Right forelimb (tissue), 1 donor: ENCODE results near the gene JADE2.
A peak's percentile ranks its signal among the peaks of the same experiment; 100 is the strongest.

Experiments used
- DNase-seq: peaks from one replicate; pipeline ENCODE4 v3.0.0-alpha.2; 2018

Gene JADE2

DNA sequence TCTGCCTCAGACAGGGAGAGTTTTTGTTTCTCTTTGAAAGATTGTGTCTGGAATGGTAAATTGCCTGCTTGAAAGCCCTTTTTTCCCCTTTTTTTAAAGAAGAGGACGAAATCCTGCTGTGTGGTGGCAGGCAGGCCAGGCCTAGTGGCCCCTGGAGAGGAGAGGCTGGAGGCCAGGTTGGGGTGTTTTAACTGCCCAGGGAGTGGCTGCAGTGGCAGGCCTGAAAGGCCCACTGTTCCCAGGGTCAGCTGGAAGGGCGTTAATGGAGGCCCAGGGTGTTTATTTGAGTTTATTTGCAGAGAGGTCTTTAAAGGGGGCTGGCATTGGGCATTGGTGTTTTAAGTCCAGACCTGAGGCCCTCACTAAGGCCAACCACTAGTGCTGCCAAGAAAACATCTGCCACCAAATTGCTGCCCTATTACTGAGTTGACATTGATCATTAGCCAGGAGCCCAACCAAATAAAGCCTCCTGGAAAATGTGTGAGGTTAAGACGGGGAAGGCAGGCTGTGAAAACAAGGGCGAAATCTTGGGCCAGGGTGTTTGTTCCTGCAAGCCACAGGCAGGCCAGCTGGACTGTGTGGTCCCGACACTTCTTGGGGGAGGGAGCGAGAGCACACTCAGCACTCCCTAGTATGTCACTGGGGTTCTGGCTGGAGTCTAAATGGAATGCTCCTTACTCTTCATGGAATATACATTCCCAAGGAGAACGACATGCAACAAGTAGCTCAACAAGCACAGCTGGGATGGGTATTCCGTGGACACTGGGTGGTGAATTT lies 5.0 kb downstream of the JADE2 start:
- DNase-seq = no peak

DNA sequence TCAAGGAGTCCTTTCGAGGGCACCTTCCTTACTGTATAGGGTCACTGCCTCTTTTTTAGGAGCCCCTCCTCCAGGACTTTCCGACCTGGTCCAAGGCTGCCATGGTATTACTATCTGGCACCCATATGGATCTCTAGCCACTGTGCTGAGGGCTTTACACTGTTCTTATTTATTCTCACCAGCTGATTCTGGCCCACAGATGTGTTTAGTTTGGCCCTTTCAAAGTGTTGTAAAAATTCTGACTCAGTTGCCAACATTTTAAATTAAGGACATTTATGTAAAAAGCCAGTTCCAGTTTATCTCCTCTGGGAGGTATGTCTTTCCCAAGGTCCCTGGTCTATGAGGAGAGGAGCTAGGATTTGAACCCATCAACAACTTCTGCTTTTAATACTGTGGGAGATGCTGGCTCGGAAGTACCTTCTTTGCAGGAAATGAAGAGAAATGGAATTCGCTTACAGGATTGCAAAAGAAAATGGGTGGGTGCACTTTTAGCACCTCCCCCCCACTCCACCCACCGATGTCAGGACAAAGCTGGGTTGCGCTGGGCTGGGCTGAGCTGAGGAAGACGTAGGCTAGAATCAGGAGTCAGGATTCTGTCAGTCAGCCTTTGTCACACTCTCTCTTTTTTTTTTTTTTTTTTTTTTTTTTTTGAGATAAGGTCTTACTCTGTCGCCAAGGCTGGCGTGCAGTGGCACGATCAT lies 7.8 kb downstream of the JADE2 start:
- no peak for DNase-seq

DNA sequence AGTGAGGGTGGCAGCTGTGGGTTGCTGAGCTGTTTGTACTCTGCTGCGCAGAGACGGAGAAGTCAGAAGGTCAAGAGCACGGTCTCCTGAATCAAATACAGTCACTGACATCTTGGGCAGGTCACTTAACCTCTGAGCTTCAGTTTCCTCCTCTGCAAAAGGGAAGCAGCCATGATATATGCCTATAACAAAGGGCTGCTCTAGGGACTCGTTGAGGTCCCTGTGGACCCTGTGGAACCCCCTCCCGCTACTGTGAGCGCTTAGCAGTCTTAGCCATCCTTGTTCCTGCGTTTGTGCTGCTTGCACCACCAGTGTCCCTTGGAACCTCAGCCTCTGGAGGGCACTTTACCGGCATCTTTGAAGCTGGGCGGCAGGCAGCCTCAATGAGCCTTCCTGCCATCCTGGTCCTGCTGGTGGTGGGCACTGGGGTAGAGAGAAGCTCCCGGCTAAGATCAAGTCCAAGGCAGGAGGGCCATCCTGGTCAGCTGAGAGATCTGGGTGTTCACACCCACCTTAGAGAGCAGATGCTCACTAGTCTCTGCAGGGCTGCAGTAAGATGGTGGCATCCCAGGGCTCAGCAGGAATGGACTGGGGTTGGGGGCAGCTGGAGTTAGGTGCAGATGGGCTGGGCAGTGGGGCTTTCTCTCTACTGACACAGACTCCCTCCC lies 8.7 kb downstream of the JADE2 start:
- no peak for DNase-seq

DNA sequence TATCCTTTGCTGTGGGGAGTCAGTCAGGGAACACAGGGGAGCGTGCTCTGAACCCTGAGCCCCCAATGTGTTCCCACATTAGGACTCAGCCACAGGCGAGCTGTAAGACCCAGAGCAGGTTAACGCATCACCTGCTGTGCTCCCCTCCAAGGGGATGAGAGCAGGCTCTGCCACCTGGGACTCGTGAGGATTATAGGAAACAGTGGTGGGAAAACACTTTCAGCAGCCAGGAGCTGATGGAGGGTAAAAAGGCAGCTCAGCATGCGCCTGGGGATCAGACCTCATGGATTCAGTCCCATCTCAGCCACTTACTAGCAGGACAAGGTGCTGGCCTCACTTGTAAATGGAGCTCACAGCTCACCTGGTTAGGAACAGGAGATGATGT lies 9.2 kb downstream of the JADE2 start:
- DNase-seq = no peak

DNA sequence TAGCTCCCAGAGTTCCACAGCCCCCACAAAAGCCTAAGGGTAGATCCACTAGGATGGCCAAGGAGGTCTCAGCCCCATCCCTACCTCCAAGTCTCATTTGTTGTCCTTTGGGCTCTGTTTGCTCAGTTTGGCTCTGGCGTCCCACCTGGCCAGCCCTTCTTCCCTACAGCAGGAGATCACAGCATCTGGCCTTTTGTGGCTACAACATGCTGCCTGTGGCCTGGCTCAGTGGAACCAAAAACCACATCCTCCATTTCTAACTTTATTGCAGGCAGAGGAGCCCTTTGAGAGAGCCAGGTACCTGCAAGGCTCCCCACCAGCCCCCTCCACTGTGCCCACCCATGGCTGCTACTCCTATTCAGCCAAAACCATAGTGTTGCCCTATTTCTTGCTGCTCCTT lies 11.4 kb downstream of the JADE2 start:
- no peak for DNase-seq

DNA sequence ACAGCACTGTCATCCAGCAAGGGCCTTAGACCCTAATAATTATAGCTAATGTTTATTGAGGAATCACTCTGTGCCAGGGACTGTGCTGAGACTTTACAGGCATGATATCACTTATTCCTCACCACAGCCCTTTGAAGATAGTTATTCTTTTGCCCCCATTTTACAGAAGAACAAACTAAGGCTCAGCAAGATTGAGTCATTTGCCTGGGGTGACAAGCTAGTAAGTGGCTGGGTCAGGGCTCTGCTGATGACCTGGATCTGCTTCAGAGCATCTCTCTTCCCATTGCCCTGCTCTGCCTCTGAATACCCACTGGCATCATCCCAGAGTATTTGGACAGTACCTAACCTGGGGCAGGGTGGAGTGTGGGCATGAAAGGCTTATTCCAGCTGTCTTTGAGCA lies 11.8 kb downstream of the JADE2 start:
- no peak for DNase-seq

DNA sequence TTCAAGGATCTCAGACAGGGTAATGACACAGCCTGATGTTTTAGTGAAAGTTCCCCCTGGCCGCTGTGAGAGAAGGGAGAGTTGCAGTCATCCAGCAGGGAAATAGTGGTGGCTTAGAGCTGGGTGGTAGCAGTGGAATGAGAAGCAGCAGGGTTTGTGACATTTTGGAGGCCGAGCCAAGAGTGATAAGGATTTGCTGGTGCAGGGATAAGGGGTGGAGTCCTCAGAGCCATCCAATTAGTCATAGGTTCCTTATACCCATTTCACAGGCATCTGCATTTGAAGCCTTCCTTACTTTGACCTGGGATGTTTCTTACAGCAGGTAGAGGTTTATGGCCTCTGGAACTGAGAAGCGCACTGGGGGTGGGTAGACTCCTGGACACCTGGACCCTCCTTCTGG lies 12.8 kb downstream of the JADE2 start:
- DNase-seq = no peak

DNA sequence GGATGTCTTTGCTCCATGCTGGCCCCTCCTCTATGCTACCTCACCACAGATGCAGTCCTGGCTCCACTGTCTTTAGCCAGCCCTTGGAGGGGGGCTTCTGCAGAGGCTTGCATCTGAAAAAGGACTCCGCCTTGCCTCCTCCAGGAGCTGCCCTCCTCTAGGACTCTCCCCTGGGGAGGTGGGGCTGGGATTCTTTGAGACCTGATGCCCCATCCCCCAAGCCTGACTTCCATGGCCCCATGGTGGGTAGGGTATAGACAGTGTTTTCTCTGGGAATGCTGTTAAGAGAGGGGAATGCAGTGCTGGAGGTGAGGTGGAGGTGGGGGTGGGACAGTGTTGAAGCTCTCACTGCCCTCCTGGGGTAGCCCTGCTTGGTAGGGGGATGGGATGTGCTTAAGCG lies 14.3 kb downstream of the JADE2 start:
- no peak for DNase-seq

DNA sequence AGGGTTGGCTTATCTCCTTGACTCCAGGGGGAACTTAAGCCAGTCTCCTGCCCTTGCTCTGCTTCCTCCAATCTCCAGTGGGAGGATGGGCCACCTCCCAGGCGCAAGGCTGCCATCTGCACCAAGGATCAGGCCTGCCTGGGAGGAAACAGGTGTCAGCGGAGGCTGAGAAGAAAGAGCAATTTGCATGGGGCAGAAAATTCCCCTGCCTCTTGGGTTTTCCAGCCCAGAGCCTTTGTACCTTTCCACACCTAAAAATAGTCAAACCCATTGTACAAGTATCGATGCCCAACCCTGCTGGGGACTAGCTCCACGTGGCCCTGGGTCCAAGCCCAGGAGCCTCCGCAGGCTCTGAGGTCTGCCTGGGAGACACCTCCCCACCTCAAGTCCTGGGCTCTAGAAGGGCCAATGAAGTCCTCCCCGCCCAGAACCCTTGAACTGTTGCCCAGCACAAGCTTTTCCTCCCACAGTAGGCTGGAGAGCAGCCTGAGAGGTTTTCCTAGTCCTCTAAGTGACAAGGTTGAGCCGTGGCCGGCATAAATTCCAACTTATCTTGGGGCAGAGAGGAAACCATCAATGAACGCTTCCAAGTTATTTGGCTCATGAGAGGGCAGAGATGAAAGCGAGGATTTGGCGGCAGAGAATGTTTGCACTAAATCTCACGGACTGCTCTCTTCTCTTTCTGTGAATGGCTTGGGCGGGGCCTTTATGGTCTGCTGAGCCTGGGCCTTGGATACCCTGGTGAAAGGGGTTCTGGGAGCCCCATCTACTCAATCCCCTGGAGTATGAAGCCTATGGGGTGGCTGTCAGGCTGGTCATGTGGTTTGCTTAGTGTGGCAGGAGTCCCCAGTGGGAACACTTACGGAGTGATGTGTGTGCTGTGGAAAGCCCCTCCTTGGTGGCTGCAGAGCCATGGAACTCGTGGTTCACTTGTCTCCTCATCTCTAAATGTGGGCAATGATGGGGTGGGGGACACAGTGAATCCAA lies 15.6 kb downstream of the JADE2 start:
- DNase-seq = no peak

DNA sequence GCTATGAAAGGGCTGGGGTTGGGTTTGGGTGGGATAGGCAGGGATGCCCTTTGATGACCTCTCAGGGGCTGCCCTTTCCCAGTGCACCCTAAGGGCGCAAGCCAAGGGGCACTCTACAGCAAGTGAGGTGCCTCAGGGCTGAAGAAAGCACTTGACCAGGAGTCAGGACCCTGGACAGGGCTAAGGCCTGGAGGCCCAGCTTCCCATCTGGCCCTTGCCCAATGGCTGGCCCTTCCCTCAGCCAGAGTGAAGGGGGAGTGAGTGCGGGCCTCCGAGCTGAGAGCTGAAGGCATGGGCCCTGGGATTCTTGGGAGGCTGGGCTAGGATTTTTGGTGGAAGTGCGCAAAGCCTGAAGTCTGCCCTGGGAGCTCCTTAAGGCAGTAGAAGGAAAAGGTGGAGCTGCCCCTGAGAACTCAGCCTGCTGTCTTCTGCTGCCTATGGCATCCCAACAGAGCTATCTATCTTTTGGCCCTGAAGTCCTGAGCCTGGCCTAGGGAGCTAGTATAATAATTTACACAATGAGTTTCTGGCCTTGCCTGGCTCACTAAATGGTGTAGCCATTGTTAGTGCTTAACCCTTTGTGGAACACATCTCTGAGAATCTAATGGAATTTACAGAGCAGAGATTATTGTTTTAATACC lies 16.4 kb downstream of the JADE2 start:
- DNase-seq = peak; percentile 86

DNA sequence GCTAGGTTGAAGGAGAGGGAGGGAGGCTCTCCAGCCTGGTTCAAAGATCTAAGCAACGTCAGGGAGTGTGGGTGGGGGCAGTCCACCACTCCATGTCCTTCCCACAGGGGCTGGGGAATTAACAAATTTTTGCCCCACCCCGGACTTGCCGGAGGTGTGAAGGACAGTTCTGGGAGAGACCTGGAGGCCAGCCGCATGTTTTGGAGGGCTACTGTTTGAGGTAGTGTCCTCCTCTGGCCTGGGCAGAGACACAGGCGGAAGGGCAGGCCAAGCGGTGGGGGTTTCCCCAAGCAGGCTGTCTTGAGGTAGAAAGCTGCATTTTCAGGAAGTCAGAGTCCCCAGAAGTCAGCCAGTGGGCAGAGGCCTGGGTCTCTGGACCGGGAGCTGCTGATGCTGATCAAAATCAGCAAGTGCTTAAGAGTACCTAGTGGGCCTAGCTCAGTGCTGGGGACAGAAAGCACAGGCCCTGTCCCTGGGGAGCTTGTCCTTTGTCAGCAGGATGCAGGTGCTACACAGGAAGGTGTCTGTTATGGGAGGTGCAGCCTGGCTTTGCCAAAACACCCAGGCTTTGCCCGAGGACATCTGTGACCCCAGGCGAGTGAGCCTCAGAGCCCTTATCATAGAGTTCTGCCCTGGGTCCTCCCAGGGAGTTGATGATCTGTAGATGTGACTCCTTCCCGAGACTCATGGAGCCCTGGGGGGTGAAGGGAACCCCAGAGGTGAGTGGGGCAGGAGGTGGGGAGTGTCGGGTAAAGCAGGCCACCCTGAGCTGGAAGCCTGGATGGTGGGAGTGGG lies 18.5 kb downstream of the JADE2 start:
- no peak for DNase-seq

DNA sequence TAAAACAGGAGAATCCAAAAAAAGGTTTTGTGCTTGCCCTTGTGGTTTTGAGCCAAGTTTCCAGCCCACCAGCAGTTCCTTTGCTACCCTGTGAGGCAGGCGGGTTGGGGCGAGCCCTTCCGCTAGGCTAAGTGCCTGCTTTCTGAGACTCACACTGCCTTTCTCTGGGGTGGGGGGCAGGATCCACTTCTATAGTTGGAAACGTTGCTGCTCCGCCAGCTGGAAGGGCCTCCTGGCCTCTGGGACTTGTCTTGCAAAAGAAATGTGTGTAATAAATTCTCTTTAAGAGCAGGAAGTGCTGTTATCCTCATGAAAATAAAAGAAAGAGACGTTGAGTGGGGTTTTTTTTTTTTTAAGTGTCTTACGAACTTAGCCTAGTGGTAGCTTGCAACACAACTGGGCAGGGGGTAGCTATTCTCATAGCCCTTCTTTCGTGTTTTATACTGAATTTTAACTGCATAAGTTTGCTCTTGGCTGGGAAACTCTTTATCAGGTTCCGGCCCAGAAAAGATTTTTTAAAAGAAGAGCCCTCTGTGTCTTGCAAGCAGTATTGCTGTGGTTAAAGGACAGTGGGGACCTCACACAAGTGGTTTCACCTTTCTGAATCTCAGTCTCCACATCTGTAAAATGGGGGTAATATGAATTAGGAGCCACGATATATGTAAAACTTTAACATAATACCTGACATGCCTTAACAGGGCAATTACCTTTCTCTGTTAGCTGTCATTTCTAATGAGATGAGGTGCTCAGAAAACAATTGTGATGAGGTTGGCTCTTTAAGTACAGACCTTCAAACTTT lies 19.8 kb downstream of the JADE2 start:
- peak; percentile 75 for DNase-seq

DNA sequence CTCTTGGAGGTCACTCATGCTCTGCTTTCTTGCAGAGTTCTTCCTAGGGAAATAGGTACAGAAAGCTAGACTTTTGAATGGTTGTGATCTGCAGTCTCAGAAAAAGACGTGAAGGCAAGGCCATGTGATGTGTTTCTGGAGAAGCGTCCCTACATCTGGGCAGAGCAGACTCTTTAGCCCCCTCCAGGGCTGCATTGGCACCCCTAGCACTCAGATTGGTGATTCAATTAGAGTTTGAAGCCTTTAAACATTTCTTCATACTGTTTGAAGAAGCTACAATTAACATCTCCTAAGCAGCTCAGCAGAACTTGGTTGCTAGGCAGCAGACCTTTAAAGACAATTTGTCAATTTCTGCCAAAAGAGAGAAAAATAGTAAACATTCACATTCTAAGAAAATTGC lies 21.6 kb downstream of the JADE2 start:
- no peak for DNase-seq

DNA sequence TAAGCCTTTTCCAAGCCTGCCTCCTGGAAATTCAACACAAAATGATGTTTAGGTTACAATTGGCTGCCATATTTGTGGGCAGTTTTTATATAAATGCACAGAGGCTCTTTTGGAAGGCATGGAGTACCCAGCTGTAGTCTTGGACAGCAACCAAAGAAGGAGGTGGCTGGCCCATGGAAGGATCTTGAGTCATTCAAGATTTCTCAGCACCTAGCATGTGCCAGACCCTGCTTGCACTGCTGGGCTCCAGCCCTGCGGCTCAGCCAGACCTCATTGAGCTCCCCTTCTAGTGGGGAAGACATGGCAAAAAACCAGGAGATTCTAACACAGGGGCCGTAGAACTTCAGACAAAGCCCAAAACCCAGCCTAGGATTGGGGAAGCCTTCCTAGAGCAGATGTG lies 22.1 kb downstream of the JADE2 start:
- DNase-seq = no peak

DNA sequence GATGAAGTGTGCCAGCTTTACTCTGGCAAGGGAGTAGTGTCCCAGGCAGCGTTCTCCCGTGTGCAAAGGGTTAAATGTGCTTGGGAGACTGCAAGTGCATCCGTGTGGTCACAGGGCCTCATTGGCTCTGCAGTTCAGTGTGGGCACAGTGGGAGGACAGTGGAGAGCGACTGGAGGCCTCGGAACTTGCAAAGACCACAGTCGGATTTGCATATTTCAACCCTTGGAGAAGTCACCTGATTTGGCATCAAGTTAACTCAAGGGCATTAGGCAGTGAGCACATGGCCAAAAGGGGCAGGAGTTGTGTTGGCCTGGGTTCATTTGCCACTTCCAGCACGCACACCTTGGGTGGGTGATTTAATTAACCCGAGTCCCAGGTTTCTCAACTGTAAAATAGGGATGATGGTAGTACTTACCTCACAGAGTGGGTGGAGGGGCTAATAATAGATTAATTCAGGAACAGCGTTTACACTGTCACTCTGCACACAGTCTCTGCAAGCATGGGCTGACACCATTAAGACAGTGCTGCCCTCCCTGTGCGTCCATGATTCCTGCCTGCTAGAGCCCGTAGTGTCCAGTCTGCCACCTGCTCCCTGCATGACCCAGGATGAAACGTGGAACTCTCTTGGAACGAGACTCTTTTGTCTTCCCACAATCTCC lies 22.7 kb downstream of the JADE2 start:
- DNase-seq = no peak

DNA sequence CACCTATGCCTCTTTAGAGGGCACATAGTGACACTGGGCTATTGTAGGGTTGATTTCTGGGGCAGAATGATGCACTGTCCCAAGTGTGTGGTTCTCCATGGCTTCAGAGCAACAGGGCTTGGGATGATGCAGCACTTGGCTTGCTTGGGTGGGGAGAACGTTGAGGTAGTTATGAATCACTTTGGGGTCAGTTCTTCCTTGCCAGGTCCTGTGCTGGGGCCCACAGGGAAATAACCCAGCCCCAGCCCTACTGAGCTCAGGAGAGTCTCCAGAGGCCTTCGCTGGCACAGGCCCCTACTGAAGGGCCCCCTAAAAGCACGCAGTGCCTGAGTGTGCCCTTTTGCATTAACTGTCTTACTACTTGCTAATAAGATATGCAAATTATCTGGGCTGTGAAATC lies 24.2 kb downstream of the JADE2 start:
- no peak for DNase-seq

DNA sequence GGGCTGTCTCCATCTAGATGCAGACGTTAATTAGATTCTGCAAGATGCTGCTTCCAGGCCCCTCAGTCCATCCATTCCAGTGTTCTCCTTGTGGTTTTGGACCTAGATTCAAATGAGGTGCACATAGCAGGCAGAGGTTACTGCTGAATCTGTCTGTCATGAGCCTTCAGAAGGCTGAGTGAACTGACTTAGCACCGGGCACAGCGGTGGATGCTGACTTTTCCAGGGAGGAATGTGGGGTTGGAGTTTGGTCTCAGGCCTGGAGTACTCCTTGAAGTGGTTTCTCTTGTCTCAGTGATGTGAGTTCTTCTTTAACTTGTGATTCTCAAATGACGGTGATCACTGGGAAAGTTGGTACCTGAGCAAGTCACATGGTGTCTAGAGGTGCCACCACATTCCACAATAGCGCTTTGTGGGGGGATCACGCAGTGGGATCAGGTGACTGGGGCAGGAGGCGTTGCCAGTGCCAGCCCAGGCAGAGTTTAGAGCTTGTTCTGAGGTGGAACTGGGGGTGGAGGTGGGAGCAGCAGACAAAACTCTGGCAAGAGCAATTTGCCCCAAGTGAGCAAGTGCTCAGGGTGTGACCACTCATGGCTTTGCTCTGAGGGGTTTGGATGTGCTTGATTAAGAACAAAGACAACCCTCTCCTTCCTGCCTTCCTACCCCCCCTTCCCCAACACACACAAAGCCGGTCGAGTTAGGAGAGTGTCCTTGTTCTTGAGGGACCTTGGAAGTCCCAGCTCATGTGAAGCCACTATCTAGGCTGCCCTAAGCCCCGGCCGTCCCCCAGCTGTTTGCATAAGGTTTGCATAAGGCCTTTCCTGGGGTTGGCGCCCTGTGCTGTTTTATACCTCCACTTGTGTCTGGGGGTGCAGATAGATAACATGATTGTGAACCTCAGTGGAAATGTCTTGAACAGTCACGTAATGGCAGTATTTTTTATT lies 25.1 kb downstream of the JADE2 start:
- DNase-seq = no peak

DNA sequence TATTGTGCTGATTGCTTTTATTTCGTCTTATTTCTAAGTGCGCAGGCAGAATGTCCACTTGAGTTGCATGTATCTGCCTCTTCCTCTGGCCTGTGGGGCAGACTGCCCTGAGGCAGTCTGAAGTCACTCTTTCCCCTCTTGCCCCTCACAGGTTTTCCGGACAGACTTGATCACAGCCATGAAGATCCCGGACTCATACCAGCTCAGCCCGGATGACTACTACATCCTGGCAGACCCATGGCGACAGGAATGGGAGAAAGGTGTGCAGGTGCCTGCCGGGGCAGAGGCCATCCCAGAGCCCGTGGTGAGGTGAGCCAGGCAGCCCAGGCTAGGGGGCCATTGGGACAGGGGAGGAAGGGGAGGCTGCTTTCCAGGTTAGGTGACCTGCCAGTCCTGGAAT lies 26.4 kb downstream of the JADE2 start:
- no peak for DNase-seq

DNA sequence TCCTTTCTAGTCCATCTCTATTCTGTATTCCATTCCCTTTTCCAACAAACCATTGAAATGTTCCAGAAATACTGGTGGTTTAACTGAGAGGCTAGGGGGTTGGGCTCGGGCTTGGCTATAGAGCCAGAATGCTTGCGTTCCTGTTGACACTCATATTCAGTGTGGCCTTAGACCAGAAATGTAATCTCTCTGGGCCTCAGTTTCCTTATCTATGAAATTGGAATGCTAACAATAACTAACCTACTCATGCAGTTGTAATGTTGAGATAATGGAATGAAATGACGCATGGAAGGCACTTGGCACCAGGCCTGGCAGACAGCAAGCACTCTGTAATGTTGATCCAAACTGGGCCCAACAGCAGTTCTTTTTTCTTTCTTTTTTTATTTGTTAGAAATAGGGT lies 26.8 kb downstream of the JADE2 start:
- no peak for DNase-seq
